DMS 273 (cell line): ENCODE data around the gene FAM111A.

ENCODE experiments used
- DNase-seq: peaks from one replicate; lab custom pipeline; 2025; ENCODE audit not compliant: unreplicated experiment; lab: John Stamatoyannopoulos, UW

FAM111A gene

DNA sequence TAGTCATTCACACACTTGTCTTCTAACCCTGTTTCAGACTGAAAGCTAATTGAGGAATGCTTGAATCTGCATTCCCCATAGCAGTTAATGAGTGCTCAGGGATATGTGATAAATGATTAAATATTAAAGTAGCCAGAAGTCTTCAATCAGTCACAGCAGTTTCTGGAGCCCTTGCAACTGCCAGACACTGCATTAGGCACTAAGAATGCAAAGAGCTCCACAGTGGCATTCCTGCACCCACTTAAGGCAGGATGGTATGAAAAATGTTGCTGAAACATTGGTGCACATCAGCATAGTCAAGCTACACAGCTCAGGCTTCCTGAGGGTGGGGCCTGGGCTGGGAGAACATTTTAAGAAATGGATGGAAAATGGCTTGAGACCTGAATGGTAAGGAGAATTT lies 35.7 kb downstream of the FAM111A start:
- no peak for DNase-seq

DNA sequence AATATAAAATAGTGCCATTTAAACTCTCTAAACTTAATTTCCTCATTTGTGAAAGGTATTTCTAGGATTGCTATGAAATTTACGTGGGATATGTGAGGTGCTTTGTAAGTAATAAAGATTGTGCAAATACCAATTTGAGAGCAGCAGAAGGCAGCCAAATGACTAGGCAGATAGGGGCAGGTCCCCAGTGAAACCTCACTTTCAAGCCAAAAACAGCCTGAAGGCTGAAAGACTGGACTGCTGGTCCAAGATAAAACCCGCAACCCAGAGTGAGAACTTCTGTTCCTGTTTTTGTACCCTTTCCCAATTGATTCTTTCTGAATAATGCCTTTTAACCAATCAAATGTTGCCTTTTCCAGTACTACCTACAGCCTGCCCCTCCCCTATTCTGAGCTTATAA lies 36.5 kb downstream of the FAM111A start:
- no peak for DNase-seq

DNA sequence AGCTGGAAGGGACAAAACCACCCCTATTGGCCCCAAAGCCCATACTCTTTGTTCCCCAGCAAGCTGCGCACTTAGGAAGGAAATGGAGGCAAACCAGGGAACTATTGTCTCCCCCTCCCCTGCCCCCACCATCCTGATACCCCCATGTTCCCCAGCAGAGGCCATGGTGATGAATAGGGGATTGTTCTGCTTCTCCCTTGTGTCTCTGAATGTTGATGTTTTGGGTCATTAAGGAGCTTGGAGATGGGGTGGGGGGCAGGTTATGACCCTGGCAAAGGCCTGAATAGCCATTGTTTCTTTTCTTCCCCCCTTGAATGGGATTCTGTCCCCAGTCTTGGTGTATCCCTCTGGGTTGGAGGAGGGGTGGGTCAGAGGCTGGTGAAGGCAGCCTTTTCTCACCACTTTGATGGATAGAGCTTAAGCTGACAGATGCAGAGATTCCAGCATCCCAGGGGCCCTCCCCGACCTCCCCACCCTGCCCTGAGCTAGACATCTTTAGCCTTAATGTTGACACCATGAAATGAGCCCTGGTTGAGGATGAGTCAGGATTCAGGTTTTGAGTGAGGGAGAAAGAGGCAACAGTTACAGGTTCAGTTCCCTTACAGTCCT lies 37.6 kb downstream of the FAM111A start:
- no peak for DNase-seq

DNA sequence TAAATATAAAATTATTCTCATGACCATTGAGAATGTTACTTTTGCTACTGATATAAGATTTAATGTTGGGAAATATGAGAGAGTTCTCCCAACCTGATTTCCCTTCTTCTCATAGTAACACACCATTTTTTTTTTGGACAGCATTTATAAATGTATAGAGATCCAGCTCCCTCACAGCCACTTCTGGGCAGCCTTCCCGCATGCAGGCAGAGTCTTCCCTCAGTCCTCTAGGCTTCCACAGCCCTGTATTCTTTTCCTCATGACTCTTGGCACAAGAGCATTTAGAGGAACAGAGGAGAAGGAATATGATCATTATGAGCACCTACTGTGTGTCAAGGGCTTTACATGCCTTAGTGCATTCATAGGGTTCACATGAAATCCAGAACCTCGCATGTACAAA lies 38.3 kb downstream of the FAM111A start:
- DNase-seq = no peak

DNA sequence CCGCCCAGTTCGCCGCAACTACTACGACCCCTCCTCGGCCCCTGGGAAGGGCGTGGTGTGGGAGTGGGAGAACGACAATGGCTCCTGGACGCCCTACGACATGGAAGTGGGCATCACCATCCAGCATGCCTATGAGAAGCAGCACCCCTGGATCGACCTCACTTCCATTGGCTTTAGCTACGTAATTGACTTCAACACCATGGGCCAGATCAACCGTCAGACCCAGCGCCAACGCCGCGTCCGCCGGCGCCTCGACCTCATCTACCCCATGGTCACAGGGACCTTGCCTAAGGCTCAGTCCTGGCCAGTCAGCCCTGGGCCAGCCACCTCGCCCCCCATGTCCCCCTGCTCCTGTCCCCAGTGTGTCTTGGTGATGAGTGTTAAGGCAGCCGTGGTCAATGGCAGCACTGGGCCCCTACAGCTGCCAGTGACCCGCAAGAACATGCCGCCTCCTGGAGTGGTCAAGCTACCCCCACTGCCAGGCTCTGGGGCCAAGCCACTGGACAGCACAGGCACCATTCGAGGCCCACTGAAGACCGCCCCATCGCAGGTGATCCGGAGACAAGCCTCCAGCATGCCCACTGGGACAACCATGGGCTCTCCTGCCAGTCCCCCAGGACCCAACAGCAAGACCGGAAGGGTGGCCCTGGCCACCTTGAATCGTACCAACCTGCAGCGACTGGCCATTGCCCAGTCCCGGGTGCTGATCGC lies 39.2 kb downstream of the FAM111A start:
- no peak for DNase-seq

DNA sequence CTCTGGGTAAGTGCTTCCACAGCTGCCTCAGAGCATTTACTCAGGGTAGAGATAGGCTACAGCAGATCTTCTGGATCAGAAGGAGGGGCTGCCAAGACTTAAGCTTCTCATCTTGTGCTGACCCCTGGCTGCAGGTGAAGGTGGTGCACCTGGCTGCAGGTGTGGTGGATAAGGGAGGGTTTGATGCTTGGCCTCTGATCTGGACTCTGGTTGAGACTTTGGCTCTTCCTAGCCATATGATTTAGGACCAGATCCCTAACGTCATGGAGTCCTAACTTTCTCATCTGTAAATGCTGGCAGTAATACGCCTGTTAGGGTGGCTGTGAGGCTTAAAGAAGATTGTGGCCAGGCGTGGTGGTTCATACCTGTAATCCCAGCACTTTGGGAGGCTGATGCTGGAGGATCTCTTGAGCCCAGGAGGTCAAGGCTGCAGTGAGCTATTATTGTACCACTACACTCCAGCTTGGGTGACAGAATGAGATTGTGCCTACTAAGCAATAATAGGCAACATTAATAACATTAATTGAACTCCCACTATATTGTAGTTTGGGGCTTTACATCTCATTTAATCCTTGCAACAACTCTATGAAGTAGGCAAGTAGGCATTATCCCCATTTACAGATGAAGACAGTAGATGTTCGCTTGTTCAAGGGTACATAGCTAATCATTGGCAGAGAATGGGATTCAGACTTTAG lies 39.9 kb downstream of the FAM111A start:
- DNase-seq = peak; percentile 7

DNA sequence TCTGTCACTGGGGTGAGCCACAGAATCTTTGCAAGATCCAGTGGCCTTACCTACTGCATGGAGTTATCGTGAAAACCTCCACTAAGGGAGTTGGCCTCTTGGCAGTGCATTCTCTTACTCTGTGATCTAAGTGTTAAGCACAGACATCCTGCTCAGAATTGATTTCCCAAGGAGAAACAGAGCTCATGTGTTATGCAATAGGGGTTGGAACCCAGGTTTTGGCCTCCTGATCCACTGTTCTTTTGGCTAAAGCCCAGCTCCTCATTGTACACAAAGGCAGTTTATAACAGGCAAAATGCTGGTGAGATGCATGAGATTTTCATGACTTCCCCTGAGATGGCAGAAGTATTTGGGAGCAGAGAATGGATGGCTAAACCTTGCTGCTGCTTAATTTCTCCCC lies 41.1 kb downstream of the FAM111A start:
- no peak for DNase-seq

DNA sequence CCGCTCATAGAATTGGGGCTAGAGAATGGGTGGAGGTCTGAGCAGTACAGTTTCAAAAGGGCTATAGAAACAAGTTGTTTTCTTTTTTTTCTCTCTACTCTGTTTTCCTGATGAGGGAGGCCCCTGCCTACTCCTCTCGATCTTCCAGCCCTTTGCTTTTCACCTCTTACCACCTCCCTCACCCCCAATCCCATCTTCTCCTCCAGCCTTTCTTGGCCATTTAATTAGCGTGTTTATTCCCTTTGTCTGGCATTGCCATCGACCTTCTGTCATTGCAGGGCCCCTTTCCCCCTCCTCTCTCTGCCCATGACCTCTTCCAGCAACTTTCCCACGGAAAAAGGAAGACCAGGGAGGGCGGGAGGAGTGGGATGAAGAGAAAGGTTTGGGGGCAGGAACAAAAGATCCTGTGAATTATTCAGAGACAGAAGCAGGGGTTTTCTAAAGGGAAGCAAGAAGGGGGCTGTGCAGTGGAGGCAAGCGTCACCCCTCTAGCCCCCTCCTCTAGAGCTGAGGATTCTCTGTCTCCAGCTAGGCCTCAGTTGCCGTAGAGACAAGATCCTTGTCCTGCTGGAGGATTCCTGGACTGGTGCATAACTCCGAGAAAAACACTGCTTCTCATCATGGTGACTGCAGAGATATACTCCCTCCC lies 42.2 kb downstream of the FAM111A start:
- DNase-seq = no peak

DNA sequence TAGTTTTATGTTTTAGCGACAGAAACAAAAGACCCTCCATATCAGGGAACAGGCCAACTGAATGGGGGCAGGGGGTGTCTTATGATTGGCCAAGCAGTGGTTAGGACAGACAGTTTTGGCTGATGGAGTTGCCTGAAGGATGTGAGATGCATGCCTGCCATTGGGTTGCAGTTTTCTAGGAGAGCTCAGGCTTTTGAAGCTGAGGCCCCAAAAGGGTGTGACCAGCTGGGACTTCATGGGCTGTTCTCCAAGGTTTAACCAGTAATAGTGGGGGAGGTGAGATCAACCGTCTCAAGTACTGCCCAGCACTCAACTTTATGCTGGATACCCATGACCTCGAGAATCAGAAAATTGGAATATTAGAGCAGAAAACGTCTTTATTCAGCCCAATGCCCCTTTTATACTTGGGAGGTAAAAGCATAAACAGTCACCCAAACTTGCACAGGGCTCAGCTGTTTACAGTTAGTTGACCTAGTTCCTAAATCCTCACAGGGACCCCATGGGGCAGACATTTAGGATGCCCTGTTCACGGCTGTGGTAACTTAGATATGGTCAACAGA lies 42.8 kb downstream of the FAM111A start:
- DNase-seq = no peak

DNA sequence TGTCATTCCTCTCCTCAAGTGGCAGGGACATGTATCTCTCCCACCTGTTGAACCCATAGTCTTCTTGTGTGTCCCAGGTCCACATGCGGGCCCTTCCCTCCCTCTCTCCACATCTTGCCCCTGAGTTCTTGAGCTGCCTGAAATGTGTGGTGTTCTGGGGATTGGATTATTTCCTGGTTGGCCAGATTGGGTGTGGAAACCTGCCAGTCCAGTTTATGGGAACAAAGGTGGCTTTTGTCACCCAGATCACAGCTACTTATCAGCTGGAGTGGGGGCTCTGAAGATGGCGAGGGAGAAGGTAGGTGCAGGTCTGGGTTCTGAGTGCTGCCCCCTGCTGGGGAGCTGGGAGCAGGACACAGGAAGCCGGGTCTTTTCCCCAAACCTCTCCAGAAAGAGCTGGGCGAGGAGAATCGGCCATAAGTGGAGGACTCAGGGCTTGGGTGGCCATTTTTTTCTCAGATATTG lies 43.5 kb downstream of the FAM111A start:
- DNase-seq = peak; percentile 32

DNA sequence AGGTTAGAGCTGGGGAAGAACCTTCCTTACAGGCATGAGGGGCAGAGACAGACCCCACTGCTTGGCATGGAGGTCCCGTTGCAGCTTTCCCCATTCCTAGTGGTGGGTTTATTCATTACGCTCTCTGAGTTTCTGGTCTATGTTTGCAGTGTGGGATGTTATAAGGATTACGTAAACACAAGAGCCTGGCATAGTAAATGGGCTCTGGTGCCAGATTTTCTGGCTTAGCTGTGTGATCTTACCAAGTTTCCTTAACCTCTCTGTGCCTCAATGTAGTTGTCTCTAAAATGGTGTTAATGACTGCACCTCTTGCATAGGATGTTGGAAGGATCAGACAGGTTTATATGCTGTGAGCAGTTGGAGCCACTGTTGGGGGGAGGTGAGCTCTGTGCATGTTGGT lies 44.4 kb downstream of the FAM111A start:
- no peak for DNase-seq

DNA sequence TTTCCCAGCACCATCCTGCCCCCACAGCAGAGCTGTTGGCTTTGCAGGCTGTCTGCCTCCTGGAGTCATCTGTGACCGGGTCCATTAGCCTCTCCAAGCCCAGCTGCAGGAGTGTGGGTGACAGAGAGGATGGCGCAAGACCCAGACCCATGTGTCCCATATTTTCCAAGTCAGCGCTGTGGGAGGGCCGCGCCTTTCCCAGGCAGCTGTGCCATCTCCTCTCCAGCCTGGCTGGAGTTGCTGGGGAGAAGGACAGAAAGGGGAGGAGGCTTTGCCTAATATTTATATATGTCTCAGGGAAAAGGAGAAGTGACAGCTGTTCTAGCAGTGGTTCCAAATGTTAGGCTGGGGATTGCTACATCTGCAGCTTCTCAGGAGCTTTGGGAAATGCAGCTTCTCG lies 44.9 kb downstream of the FAM111A start:
- DNase-seq = peak; percentile 55

DNA sequence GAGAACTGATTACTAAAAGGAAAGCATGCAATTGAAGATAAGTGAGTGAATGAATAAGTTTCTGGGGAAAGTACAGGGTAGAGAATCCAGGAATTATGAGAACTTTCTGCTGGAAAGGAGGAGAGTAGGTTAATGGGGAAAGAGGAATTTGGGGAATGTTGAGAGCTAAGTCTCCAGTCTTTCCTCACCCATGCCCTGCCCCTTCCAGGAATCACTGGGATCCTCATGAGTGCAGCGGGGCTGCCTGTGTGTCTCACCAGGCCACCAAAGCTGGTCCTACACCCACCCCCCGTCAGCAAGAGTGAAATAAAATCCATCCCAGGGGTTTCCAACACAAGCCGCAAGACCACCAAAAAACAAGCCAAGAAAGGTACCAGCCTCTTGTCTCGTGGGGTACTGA lies 46.3 kb downstream of the FAM111A start:
- DNase-seq = no peak

DNA sequence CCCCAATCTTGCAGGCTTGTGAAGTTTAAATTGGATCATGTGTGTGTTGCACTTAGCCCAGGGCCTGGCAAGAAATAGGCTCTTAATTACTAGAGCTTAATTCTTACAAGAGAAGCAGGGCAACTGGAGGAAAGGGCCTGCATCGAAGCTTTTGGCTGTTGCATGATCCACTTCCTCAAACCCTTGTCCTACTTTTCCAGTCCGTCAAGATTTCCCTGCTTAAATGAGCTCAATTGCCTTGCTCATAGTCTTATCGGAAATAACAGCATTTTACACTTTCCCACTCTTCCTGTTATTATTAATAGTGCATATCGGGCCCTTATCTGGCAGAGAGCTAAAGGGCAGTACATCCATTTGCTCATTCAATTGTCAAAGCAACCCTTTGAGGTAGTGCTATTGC lies 47.3 kb downstream of the FAM111A start:
- DNase-seq = no peak

DNA sequence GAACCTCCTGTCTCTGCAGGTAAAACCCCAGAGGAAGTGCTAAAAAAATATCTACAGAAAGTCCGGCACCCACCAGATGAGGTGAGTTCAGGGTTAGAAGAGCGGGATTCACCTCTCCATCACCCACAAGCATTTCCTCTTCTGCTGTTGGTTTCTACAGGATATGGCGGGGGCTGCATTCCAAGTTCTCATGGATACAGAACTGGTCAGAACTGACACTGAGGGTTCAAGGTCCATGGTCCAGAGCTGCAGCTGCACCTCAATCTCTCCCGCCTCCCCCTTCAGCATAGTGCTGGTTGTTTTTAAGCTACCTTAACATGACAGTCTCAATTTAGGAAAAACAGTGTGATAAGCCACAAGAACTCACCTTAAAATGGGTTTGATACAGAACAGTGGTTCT lies 48.4 kb downstream of the FAM111A start:
- DNase-seq = no peak

DNA sequence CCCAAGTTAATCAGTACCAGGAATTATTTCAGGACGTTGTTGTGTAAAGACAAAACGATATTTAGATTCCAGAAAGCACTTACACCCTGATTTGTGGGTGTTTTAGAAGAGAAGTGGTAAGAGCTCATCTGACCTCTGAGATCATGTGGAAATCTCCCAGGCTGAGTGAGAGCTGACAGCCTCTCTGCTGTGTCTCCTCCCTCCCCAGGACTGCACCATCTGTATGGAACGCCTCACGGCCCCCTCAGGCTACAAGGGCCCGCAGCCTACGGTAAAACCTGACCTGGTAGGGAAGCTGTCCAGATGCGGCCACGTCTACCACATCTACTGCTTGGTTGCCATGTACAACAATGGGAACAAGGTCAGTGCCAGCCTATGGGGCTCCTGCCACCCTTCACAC lies 49.2 kb downstream of the FAM111A start:
- DNase-seq = no peak

DNA sequence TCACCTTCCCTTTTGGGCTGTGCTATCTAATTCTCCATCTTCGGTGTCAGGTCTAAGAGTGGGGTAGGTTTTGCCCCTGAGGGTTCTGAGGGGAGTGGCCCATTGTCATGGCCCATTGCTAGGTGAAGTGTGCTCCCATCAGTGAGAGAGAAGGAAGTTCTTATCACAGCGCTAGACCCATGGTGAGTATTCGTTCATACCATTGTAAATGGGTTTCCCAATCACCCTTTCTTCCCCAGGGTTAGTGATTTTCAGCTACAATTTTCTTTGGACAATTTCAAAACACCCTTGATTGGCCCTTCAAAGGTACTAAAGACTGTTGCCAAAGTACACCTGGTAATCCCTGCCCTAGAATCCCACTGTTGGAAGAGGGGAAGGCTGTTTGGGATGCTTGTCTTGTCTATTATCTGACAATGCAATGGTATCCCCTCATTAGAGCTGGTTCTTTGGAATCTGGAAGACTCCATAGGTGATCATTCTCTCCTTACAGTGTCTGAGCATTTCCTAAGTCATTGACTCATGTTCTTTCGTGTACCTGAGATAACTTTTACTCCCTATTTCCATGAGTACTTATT lies 49.9 kb downstream of the FAM111A start:
- no peak for DNase-seq

DNA sequence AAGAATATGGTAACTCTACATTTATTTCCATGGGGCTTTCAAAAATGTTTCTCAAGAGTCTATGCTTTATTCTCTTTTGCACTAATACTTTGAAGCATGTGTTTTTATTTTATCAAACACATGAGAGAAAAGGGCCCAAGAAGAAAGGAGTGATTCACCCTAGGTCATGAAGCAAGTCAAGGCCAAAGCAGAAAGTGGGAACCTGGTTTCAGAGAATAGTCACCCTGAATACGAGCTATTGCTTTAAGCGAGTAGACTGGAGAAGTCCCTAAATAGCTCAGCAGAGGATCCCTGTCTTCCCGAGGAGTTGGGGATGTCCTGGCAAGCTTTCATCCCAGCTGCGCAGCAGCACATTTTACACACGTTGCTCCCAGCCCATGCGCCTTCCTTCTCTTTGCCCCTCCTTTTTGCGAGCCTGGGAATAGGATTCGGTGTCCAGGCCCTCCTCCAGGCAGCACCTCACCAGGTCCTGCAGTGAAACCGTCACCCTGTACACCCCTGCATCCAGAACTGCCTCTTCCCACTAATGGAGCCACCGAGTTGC lies 51.0 kb downstream of the FAM111A start:
- DNase-seq = no peak

DNA sequence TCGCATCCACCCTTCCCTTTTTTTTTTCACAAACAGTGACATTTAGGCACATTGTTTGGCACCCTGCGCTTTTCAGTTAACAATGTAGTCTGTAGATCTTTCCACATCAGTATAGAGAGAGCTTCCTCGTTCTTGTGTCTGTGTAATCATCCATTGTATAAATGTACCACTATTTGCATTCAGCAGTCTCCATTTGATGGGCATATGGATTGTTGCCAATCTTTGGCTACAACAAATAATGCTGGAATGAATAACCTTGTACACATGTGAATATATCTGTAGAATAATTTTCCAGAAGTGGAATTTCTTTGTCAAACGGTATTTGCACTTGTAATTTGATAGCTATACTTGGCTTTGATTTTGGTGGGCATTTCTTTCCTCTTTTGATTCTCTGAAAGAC lies 52.9 kb downstream of the FAM111A start:
- no peak for DNase-seq

DNA sequence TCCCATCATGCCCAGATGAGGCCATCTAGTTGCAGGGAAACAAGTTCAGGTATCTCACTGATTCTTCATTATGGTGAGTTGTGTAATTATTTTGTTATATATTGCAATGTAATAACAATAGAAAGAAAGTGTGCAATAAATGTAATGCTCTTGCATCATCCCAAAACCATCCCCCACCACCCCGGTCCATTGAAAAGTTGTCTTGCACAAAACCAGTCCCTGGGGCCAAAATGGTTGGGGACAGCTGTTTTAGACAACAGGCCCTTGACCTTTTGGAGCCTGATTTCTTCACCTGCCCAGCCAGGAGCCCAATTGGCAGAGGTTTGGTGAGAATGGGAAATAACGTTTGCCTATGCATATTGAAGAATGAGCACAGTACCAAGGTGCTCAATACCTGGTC lies 54.1 kb downstream of the FAM111A start:
- DNase-seq = no peak

DNA sequence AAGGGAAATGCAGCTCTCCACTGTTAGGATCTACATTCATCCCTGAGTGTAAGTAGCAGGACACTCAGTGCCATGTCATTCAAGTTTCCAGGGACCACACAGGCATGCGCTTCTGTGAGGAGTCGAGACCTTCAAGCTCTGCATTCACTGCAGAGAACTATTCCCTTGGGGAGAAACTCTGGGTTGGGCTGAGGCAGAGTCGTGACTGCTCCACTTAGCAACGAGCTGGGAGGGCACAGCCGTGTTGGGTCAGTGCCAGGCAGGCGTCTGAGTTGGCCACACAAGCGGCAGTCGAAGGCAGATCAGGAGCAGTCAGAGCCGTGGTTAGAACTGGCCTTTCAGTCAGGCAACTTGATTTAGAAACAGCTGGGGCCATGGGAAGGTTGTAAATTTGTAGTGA lies 55.3 kb downstream of the FAM111A start:
- DNase-seq = peak; percentile 25
